Neural progenitor cell (in vitro differentiated cells): ENCODE results near the gene C15orf39.

Source experiments
- CTCF ChIP-seq: fragments of 200-600 bp; sonication (generic); IDR thresholded peaks from 2 replicates; pipeline ENCODE4 v1.5.1; 2017; ENCODE audit warnings: antibody characterized with exemption, mild to moderate bottlenecking
- EZH2 ChIP-seq: fragments of 200-600 bp; sonication (generic); IDR thresholded peaks from 2 replicates; pipeline ENCODE4 v1.6.1; 2017; ENCODE audit warnings: antibody characterized with exemption, mild to moderate bottlenecking, moderate library complexity

GRCh38 chr15:75210811-75211230 is 9.1 kb downstream of the C15orf39 start:
- no peak for TF ChIP-seq CTCF
- no peak for TF ChIP-seq EZH2
